CD14-positive monocyte (primary cell): ENCODE measurements around the gene EVL. TPM values are rescaled to one million over a fixed set of nuclear protein-coding genes. Genes with fewer than 3 reads are reported as not detected.

Experiments
- DNase-seq, 3 donors: peaks; one replicate each; pipeline ENCODE4 v3.0.0-alpha.2; 2011 to 2022
- H2AFZ ChIP-seq: 2 replicates; pipeline ENCODE4 v1.6.0; 2012; ENCODE audit warnings: mild to moderate bottlenecking, low read depth, low read length, inconsistent platforms; ENCODE audit not compliant: insufficient read depth, poor library complexity, severe bottlenecking
- H3K27ac ChIP-seq, 2 donors: 1 replicate in 1 of 2; 2 replicates in 1 of 2; pipeline ENCODE4 v1.5.1; 2012 to 2013; ENCODE audit warnings: low read length in 2 of 2, control low read depth in 1 of 2, inconsistent platforms in 1 of 2, low read depth in 1 of 2, mild to moderate bottlenecking in 1 of 2
- H3K27me3 ChIP-seq, 2 donors: one replicate each; pipeline versions ENCODE4 v1.6.0 to v1.6.1; 2011 to 2013; ENCODE audit warnings: low read length in 2 of 2; ENCODE audit not compliant: control insufficient read depth in 2 of 2, insufficient read depth in 2 of 2
- H3K36me3 ChIP-seq, 2 donors: replicated peaks in 1 of 2; 1 replicate in 1 of 2; 2 replicates in 1 of 2; pipeline versions ENCODE4 v1.5.1 to v1.6.1; 2012 to 2013; ENCODE audit warnings: low read length in 2 of 2, control low read depth in 1 of 2, inconsistent platforms in 1 of 2, mild to moderate bottlenecking in 1 of 2; ENCODE audit not compliant: insufficient read depth in 2 of 2, control insufficient read depth in 1 of 2
- H3K4me1 ChIP-seq, 2 donors: 1 replicate in 1 of 2; 2 replicates in 1 of 2; pipeline versions ENCODE4 v1.5.1 to v1.6.1; 2012 to 2013; ENCODE audit warnings: low read length in 2 of 2, control low read depth in 1 of 2, inconsistent platforms in 1 of 2, mild to moderate bottlenecking in 1 of 2, moderate library complexity in 1 of 2; ENCODE audit not compliant: insufficient read depth in 2 of 2, control insufficient read depth in 1 of 2
- H3K4me2 ChIP-seq: replicated peaks from 2 replicates; pipeline ENCODE3; 2012; ENCODE audit warnings: low read length, moderate library complexity, mild to moderate bottlenecking; ENCODE audit not compliant: poor library complexity, severe bottlenecking; ENCODE audit errors: extremely low read depth
- H3K4me3 ChIP-seq, 3 experiments: fragments of 200-600 bp in 1 of 3; sonication (generic) in 1 of 3; replicated peaks in 1 of 3; 1 replicate in 2 of 3; 2 replicates in 1 of 3; pipeline ENCODE4 v1.5.1; 2011 to 2013; ENCODE audit warnings: low read length in 3 of 3, mild to moderate bottlenecking in 3 of 3, control low read depth in 2 of 3, low read depth in 2 of 3, inconsistent platforms in 1 of 3, moderate library complexity in 1 of 3
- H3K79me2 ChIP-seq: 2 replicates; pipeline ENCODE4 v1.6.0; 2012; ENCODE audit warnings: mild to moderate bottlenecking, control low read depth, inconsistent platforms, low read length, moderate library complexity; ENCODE audit not compliant: insufficient read depth
- H3K9ac ChIP-seq: 2 replicates; pipeline ENCODE4 v1.6.0; 2017; ENCODE audit warnings: low read length, mild to moderate bottlenecking; ENCODE audit not compliant: insufficient read depth, poor library complexity, severe bottlenecking
- H3K9me3 ChIP-seq, 2 donors: replicated peaks in 1 of 2; 1 replicate in 1 of 2; 2 replicates in 1 of 2; pipeline versions ENCODE4 v1.5.1 to v1.6.1; 2012 to 2013; ENCODE audit warnings: low read length in 2 of 2, control low read depth in 1 of 2; ENCODE audit not compliant: control insufficient read depth in 1 of 2, insufficient read depth in 1 of 2
- H4K20me1 ChIP-seq: 2 replicates; pipeline ENCODE4 v1.6.0; 2012; ENCODE audit warnings: mild to moderate bottlenecking, low read length, control low read depth, moderate library complexity; ENCODE audit not compliant: insufficient read depth
- H3K27ac Mint-ChIP-seq, 7 donors: one replicate each; pipeline ENCODE4 v1.8.0; 2020; ENCODE audit warnings: mild to moderate bottlenecking in 7 of 7, mixed read lengths in 7 of 7, moderate library complexity in 6 of 7, inconsistent platforms in 2 of 7
- H3K27me3 Mint-ChIP-seq, 3 donors: one replicate each; pipeline ENCODE4 v1.8.0; 2021 to 2022; ENCODE audit warnings: low read depth in 3 of 3, mild to moderate bottlenecking in 3 of 3, mixed read lengths in 3 of 3, moderate library complexity in 3 of 3, inconsistent platforms in 1 of 3
- H3K36me3 Mint-ChIP-seq, 2 donors: one replicate each; pipeline ENCODE4 v1.8.0; 2020; ENCODE audit warnings: mixed read lengths in 2 of 2, inconsistent platforms in 1 of 2, mild to moderate bottlenecking in 1 of 2
- H3K4me1 Mint-ChIP-seq: one replicate; pipeline ENCODE4 v1.8.0; 2020; ENCODE audit warnings: mild to moderate bottlenecking, mixed read lengths
- H3K4me3 Mint-ChIP-seq, 2 donors: one replicate each; pipeline ENCODE4 v1.8.0; 2020; ENCODE audit warnings: mild to moderate bottlenecking in 2 of 2, mixed read lengths in 2 of 2, moderate library complexity in 1 of 2
- H3K9me3 Mint-ChIP-seq, 7 donors: one replicate each; pipeline ENCODE4 v1.8.0; 2020 to 2022; ENCODE audit warnings: mixed read lengths in 7 of 7, mild to moderate bottlenecking in 6 of 7, moderate library complexity in 6 of 7, inconsistent platforms in 2 of 7
- CTCF ChIP-seq: fragments of 200-600 bp; IDR thresholded peaks from one replicate; pipeline ENCODE4 v1.8.0; 2022; ENCODE audit warnings: antibody characterized with exemption, mild to moderate bottlenecking
- WGBS: methylation state at CpG from one replicate; pipeline ENCODE4 v1.1.5; 2013; ENCODE audit warnings: missing lambda C conversion rate; ENCODE audit not compliant: insufficient coverage; 5-methylcytosine and 5-hydroxymethylcytosine counted together
- intact Hi-C, 2 donors: fragments of 100-400 bp; cut with micrococcal nuclease; formaldehyde crosslinking; loops; one replicate each; pipeline versions ENCODE4 v1.15.0 to v1.15.1; 2023
- polyA plus RNA-seq, 3 donors: library from polyadenylated mRNA; depleted of rRNA in 1 of 3; unstranded in 2 of 3; stranded (reverse) in 1 of 3; fragments of 300-500 nt in 2 of 3; fragments of >200 nt in 1 of 3; fragmentation: Illumina TruSeq in 2 of 3; gene quantifications; 1 replicate in 2 of 3; 2 replicates in 1 of 3; pipeline ENCODE4 v1.2.3, GENCODE V29; 2012 to 2021

Gene EVL
- polyA plus RNA-seq, 3 donors: 3.2 to 131 (median 6.7) TPM

DNA sequence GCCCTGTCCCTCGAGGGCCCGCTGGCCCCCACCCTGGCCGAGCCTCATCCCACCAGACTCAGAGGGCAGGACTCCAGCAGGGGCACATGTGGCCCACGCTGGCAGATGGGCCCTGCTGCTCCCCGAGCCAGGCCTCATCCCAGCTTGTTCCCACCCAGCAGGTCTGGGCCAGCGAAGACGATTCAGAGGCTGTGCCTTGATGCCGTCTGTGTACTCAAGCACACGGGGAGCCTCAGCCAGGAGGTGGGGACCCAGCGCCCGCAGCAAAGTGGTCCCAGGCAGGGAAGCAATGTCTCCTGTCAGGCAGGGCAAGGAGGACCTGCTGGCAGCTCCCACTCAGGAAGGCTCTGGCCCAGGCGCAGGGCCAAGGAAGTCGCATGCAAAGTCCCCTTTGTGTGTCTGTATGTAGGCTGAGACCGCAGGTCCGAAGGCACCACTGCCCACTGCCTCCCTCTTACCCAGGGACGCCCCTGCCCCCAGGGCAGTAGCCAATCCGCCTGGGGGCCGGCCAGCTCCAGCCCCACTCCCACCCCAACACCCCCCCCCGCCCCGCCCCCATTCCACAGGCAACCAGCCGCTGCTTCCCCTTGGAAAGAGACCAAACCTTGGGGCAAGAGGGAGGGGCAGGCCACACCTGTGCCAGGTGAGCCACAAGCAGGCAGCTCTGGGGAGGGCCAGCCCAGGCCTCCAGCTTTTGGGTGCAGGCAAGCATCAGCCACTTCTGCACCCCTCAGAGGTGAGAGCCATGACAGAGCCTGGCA is 84.8 kb downstream of the EVL start:
- no peak overlapping the region for H3K27ac ChIP-seq
- H3K4me3 ChIP-seq: no peak overlapping the region
- no peak overlapping the region for H3K4me2 ChIP-seq
- WGBS: 94% methylated on average over 15 of the region's 21 CpGs
- H3K36me3 ChIP-seq: peaks cover 0 to 4% of the 10 kb centered on the region in 2 donors
- H3K4me1 ChIP-seq: peaks cover 12 to 14% of the 10 kb centered on the region in 2 donors
- H3K79me2 ChIP-seq: no peaks in the 10 kb centered on the region
- Mint-ChIP-seq H3K27ac (no peak overlapping the region), H3K4me3 (no peak overlapping the region), H3K36me3 (peaks cover 0 to 1% of the 10 kb centered on the region in 2 donors), H3K27me3 (peaks cover 2 to 4% (median 4%) of the 10 kb centered on the region in 3 donors), H3K9me3 (peaks cover 8 to 16% (median 14%) of the 10 kb centered on the region in 7 donors), H3K4me1 (peaks cover 19% of the 10 kb centered on the region)
- TF ChIP-seq CTCF: no peak
- H2AFZ ChIP-seq: no peak overlapping the region
- peaks cover 8 to 14% of the 10 kb centered on the region in 2 donors for H3K9me3 ChIP-seq
- DNase-seq: no peak
- no peaks in the 10 kb centered on the region for H4K20me1 ChIP-seq
- intact Hi-C loops: no loop called here
- no peak overlapping the region for H3K9ac ChIP-seq
- H3K27me3 ChIP-seq: no peaks in the 10 kb centered on the region

- Histone ChIP-seq H3K27ac (no peak overlapping the region), H3K4me1 (peaks cover 12 to 14% of the 10 kb centered on the region in 2 donors), H4K20me1 (no peaks in the 10 kb centered on the region), H3K27me3 (no peaks in the 10 kb centered on the region), H2AFZ (no peak overlapping the region), H3K36me3 (no peaks in the 10 kb centered on the region), H3K4me3 (no peak overlapping the region), H3K79me2 (no peaks in the 10 kb centered on the region), H3K9ac (no peak overlapping the region), H3K9me3 (peaks cover 11 to 18% of the 10 kb centered on the region in 2 donors), H3K4me2 (no peak overlapping the region)
- H3K27ac Mint-ChIP-seq: no peak overlapping the region
- TF ChIP-seq CTCF: no peak
- H3K36me3 Mint-ChIP-seq: peaks cover 0 to 3% of the 10 kb centered on the region in 2 donors
- 95% methylated on average over 12 of the region's 12 CpGs for WGBS
- H3K4me3 Mint-ChIP-seq: no peak overlapping the region
- H3K9me3 Mint-ChIP-seq: peaks cover 12 to 20% (median 19%) of the 10 kb centered on the region in 7 donors
- peaks cover 19% of the 10 kb centered on the region for H3K4me1 Mint-ChIP-seq
- peaks cover 3 to 5% (median 4%) of the 10 kb centered on the region in 3 donors for H3K27me3 Mint-ChIP-seq
- no peak for DNase-seq
- intact Hi-C loops: no loop called here
Observed at GRCh38 chr14:100150932-100151587, 85.8 kb downstream of the EVL start.
